OCI-M2 (cell line): Measurements from ENCODE around the gene ALG14.
"Not testable (repeated sequence)": the region's sequence is repeated elsewhere in the genome, so short reads cannot be mapped to it uniquely, and the experiment has no call there.

Experiments used
- DNase-seq: peaks from one replicate; lab custom pipeline; 2025; ENCODE audit not compliant: unreplicated experiment; lab: John Stamatoyannopoulos, UW

The ALG14 gene

GRCh38 chr1:94958081-94958480, 114.7 kb downstream of the ALG14 start:
- no peak for DNase-seq

DNA sequence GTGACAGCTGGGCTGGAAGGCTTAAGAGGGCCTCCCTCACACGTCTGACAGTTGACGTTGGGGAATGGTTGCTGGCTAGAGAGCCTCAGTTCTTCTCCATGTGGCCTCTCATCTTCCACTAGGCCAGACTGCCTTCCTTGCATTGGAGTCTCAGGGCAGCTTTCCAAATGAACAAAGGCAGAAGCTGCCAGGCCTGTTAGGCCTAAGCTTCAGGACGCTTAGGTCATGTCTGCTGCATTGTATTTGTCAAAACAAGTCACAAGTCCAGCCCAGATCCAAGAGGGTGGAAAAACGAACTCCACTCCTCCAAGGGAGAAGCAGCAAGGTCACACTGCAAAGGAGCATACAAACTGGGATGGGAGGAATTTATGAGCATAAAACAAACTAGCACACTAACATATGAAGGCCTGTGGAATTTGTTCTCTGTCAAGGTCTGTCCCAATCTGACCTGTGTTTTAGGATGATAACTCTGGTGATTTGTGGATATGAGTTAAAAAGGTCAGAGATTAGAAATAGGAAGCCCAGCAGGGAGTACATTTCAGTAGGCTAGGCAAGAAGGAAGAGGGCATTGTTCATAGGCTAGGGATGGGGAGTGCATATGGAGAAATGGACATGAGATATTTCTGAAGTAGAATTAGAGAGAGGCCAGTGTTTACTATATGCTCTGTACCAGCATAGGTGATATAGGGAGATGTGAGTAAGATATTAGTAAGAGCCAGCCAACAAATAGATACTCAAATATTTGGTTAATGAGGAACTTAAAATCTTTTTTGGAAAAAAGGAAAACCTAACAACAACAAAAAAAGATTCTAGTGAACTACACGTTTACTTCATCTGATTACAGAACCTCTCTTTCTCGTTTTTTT, 116.8 kb downstream of the ALG14 start:
- DNase-seq, result no peak

DNA sequence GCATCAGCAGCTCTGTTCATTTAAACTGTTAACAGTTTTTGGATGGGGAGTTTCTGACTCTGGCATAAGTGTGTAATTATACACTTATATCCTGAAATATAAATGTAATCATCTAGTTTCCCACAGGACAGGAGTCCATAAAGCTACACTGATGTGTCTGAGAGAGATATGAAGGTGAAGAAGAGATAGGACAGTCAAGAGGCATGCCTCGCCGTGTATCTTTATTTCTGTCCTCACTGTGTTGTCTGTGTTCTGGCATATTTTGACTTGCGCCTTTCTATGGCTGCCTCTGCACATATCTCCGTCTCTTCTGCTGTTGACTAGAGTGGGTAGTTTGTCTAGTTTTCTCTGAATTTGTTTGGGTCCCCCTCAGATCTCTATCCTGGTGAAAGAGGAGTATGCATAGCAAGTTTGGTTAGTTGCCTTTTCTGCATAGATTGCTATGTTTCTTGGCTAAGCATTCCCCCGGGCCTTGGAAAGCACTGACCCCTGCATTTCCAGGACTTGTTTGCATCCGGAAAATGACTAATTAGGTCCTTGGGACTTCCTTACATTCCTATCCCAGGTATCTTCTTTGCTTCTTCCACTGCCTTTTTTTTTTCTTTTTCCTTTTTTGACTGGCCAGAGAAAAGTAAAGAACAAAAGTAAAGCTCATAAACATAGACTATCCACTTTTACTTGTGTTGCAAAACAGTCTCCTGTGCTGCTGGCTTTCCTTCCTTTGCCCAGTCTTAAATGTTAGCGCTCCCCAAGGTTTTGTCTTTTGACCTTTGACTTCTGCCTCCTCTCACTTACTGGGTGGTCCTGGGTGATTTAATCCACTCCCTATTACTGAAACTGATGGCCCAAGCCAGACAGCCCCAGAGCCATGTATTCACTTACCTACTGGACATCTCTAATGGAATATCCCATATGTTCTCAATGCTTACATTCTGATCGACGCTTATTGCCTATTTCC, 118.2 kb downstream of the ALG14 start:
- DNase-seq, result no peak

DNA sequence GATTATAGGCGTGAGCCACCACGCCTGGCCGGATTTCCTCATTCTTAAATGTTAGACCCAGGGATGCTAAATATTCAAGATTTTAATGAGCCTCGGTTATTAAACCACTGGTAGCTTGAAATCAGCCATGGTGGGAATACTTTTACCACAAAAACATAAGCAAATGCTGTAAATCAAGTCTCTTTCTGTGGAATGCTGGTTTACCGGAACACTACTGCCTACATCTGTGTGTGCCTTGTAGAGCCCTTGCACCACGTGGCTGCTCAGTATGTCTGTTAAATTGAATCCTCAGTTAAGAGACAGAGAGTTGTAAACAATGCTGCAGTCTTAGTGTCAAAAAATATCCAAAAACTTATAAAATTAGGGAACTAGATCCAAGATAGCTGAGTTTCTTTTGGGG, 119.0 kb downstream of the ALG14 start:
- DNase-seq, result no peak

DNA sequence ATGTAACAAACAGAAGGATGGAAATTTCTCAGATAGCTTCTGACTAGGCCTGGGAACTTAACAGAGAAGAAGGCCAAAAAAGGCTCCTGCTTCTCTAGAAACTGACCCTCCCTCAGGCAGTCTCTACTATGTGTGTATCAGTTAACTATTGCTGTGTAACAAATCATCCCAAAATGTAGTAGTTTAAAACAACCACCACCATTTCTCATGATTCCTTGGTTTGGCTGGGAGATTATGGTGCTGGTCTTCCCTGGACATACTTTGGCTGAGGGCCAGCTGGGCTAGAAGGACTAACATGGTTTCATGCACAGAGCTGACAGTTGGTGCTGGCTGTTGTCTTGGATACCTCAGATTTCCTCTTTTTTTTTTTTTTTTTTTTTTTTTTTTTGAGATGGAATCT, 119.6 kb downstream of the ALG14 start:
- DNase-seq, result no peak

- DNase-seq, result no peak
Observed at GRCh38 chr1:94952539-94952938, 120.2 kb downstream of the ALG14 start.

- no peak for DNase-seq
Observed at GRCh38 chr1:94951509-94952208, 121.1 kb downstream of the ALG14 start.

GRCh38 chr1:94951046-94951445, 121.7 kb downstream of the ALG14 start:
- no peak for DNase-seq

DNA sequence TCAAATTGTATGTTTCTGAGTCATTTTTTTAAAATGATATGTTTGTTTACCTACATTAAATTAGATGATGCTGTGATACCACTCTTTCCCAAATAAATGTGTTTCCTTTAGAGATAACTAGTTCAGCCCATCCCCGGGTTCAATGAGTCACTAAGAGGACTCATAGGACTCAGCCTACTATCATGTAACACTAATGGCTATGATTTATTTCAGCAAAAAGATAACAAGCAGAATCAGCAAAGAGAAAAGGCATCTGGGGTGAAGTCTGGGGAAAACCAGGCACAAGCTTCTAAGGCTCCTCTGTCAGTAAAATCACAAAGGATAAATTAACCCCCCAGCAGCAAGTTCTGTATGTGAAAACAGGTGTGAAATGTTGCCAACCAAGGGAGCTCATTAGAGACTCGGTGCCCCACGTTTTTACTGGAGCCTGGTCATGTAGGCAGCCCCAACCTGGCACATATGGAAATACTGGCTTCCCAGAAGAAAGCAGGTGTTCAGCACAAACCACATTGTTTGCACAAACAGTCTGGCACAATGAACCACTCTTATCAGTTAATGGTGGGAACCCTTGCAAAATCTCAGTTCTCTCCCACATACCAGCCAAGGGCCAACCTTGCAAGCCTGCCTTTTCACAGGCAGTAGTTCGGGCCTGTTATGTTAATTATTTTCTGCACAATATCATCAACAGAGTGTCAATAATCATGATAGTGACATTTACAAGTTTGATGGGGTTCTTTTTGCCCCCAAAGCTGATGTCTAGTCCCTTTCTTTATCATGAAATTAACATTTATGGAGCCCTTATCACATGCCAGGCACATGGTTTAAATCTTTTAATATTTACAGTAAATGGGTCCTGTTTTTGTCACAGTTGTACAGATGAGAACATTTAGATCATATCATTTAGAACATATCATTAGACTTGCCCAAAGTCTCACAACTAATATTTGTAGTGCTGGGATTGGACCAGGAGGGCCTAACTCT, 122.8 kb downstream of the ALG14 start:
- DNase-seq, result no peak

- no peak for DNase-seq
Observed at GRCh38 chr1:94947437-94947836, 125.3 kb downstream of the ALG14 start.

GRCh38 chr1:94946886-94947285, 125.9 kb downstream of the ALG14 start:
- DNase-seq, result no peak

- DNase-seq, result no peak
Observed at GRCh38 chr1:94942171-94943128, 130.3 kb downstream of the ALG14 start.

- DNase-seq, result not testable (repeated sequence)
Observed at GRCh38 chr1:94941480-94941879, 131.3 kb downstream of the ALG14 start.

DNA sequence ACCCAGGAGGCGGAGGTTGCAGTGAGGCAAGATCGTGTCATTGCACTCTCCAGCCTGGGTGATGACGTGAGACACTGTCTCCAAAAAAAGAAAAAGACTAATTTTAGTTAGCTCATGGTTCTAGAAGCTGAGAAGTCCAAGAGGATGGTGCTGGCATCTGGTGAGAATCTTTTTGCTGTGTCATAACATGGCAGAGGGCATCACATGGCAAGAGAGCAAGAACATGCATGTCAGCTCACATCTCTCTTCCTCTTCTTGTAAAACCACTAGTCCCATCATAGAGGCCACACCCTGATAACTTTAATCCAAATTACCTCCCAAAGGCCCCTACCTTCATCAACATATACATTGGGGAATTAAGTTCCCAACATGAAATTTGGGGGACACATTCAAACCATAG, 132.0 kb downstream of the ALG14 start:
- DNase-seq, result no peak

DNA sequence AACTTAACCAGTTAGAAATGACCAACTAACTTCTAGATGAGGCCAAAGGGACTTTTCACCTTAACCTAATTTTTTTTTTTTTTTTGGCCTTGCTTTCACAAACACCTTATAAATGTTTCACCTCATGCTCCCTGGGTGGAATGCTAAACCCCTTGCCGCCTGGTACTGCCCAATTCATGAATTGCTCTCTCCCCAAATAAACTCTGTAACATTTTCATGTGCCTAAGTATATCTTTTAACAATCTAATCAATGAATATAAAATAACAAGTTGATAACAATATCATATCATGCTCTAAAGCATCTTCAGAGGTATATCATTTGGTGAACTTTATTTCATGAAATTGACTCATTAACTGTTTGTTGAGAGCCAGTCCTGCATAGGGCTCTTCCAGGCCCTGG, 134.9 kb downstream of the ALG14 start:
- no peak for DNase-seq

DNA sequence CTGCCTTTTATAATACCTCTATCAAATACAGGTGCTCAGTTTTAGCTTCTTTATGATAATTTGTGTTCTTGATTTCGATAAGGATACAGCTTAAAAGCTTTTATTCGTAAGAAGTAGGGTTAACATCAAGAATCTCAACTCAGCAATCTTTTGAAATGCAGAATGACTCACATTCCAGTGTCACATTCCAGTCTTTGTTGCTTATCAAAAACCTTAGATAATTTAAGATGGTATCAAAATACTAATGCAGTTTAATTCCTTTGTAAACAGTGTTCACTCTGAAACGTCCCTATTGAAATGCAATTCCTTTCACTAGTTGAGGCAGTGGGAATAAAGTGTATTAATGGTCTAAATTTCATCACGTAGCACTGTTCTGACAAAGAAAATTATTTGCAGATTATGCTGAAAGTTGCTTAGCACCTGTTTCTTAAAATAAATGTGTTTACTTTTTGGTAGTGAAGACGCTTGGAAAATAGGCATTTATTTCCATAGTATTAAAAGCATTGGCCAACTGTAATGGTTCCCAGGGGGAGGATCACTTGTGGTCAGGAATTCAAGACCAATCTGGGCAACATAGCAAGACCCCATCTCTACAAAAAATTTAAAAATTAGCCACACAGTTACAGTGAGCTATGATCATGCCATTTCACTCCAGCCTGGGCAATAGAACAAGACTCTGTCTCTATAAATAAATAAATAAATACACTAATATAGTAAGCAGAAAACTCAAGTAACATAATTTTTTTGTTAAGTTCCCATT, 135.7 kb downstream of the ALG14 start:
- no peak for DNase-seq

DNA sequence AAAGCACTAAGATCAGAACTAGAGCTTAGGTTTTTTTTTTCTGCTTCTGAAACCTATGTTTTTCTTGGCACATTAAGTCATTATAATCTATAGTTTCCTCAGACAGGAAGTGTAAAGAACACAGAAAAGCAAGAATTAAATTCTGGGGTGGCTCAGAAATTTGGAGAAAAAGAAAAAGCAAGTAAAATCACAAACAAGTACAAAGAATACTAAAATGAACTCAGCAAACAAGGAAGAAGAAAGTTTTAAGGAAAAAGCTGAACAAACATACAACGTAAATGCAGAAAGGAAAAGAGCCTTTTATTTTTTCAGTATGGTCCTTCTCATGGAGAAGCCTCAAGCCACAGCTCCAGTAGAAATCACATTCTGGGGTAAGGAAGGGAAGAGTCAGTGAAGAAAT, 137.3 kb downstream of the ALG14 start:
- no peak for DNase-seq

- no peak for DNase-seq
Observed at GRCh38 chr1:94935034-94935433, 137.7 kb downstream of the ALG14 start.
